Measurements from ENCODE around the gene CACNA1I. TPM values are rescaled to one million over a fixed set of nuclear protein-coding genes. Genes with fewer than 3 reads are reported as not detected.

CACNA1I gene
- polyA plus RNA-seq, 1 of the 3 experiments (the other 2 are of a cell fraction), result not detected

- Histone ChIP-seq H3K27ac (ENCODE audit: low read depth in 2 of 2, low read length in 1 of 2) (no peak overlapping the region), H3F3A (replicated peaks; ENCODE audit: insufficient read depth) (no peaks in the 10 kb centered on the region), H3K4me2 (no peak overlapping the region), H3K9me3 (no peaks in the 10 kb centered on the region), H3K9ac (no peak overlapping the region), H4K20me1 (ENCODE audit: insufficient read depth) (no peaks in the 10 kb centered on the region), H3K36me3 (replicated peaks in 1 of 2; ENCODE audit: control insufficient read depth in 1 of 2, insufficient read depth in 2 of 2, low read length in 1 of 2) (no peaks in the 10 kb centered on the region), H2AFZ (ENCODE audit: low read depth) (no peak overlapping the region), H3K27me3 (ENCODE audit: insufficient read depth) (no peaks in the 10 kb centered on the region), H3K9me2 (no peaks in the 10 kb centered on the region), H3K4me3 (ENCODE audit: low read depth in 2 of 2, low read length in 1 of 2) (no peak overlapping the region), H3K79me2 (ENCODE audit: insufficient read depth) (no peaks in the 10 kb centered on the region), H3K4me1 (ENCODE audit: control insufficient read depth in 1 of 2, insufficient read depth in 2 of 2, low read depth in 1 of 2, low read length in 1 of 2) (peaks cover 0 to 10% of the 10 kb centered on the region in 2 experiments; a peak in 1 of 4 replicates)
- no peak for DNase-seq
- 49% methylated on average over 4 of the region's 14 CpGs for WGBS (ENCODE audit: low lambda C conversion rate)
- POLR2A ChIA-PET, result no interaction called here
- CTCF ChIA-PET, result no interaction called here
- TF ChIP-seq MXI1 (IDR thresholded peaks at IDR 0.05; ENCODE audit: low read depth, low read length), result no peak
- no peak for TF ChIP-seq EP300 (IDR thresholded peaks at IDR 0.05; ENCODE audit: borderline replicate concordance in 1 of 2, low read depth in 1 of 2, low read length in 1 of 2)
- no peak for TF ChIP-seq IRF3 (IDR thresholded peaks at IDR 0.05; ENCODE audit: low read depth, low read length)
- no peak for TF ChIP-seq FOSL2 (IDR thresholded peaks at IDR 0.05; ENCODE audit: borderline replicate concordance, low read depth)
- no peak for TF ChIP-seq SIN3A (IDR thresholded peaks at IDR 0.05; ENCODE audit: borderline replicate concordance, low read depth, low read length)
- no peak for TF ChIP-seq RFX5 (IDR thresholded peaks at IDR 0.05; ENCODE audit: low read length)
- TF ChIP-seq ELF1 (IDR thresholded peaks at IDR 0.05), result no peak
These were observed 123.5 kb downstream of the CACNA1I start for GRCh38 chr22:39693943-39694500.

- 70% methylated on average over 6 of the region's 14 CpGs for WGBS (ENCODE audit: low lambda C conversion rate)
- ChIA-PET POLR2A (no interaction called here), CTCF (no interaction called here)
- H3K4me1 ChIP-seq (ENCODE audit: control insufficient read depth in 1 of 2, insufficient read depth in 2 of 2, low read depth in 1 of 2, low read length in 1 of 2), result peaks cover 0 to 3% of the 10 kb centered on the region in 2 experiments; a peak in 1 of 4 replicates
- no peaks in the 10 kb centered on the region for H3K79me2 ChIP-seq (ENCODE audit: insufficient read depth)
- no peak overlapping the region for H2AFZ ChIP-seq (ENCODE audit: low read depth)
- no peak overlapping the region for H3K9ac ChIP-seq
- no peak overlapping the region for H3K4me2 ChIP-seq
- no peaks in the 10 kb centered on the region for H4K20me1 ChIP-seq (ENCODE audit: insufficient read depth)
- H3F3A ChIP-seq (replicated peaks; ENCODE audit: insufficient read depth), result no peaks in the 10 kb centered on the region
- no peak overlapping the region for H3K4me3 ChIP-seq (ENCODE audit: low read depth in 2 of 2, low read length in 1 of 2)
- no peak overlapping the region for H3K27ac ChIP-seq (ENCODE audit: low read depth in 2 of 2, low read length in 1 of 2)
- H3K36me3 ChIP-seq (replicated peaks in 1 of 2; ENCODE audit: control insufficient read depth in 1 of 2, insufficient read depth in 2 of 2, low read length in 1 of 2), result no peaks in the 10 kb centered on the region
- DNase-seq, result no peak
- TF ChIP-seq USF1 (IDR thresholded peaks at IDR 0.05; ENCODE audit: borderline replicate concordance, low read depth), result no peak
- no peak for TF ChIP-seq YY1 (IDR thresholded peaks at IDR 0.05; ENCODE audit: low read depth)
- TF ChIP-seq CTCF (IDR thresholded peaks at IDR 0.05), result no peak
- no peak for TF ChIP-seq GATA2 (CRISPR knock-in tag; IDR thresholded peaks at IDR 0.05)
- no peak for TF ChIP-seq NFIC (IDR thresholded peaks at IDR 0.05; ENCODE audit: borderline replicate concordance)
- TF ChIP-seq EP300 (IDR thresholded peaks at IDR 0.05; ENCODE audit: borderline replicate concordance in 1 of 2, low read depth in 1 of 2, low read length in 1 of 2), result no peak
- TF ChIP-seq RXRA (IDR thresholded peaks at IDR 0.05; ENCODE audit: borderline replicate concordance, low read depth), result no peak
- TF ChIP-seq SIN3A (IDR thresholded peaks at IDR 0.05; ENCODE audit: borderline replicate concordance, low read depth, low read length), result no peak
- no peak for TF ChIP-seq REST (IDR thresholded peaks at IDR 0.05; ENCODE audit: low read depth, low read length)
- no peak for TF ChIP-seq FOXJ3 (CRISPR knock-in tag; IDR thresholded peaks at IDR 0.05)
- no peak for TF ChIP-seq FOSL2 (IDR thresholded peaks at IDR 0.05; ENCODE audit: borderline replicate concordance, low read depth)
- no peak for TF ChIP-seq SMC3 (IDR thresholded peaks at IDR 0.05; ENCODE audit: low read depth, low read length)
- TF ChIP-seq TAF1 (IDR thresholded peaks at IDR 0.05; ENCODE audit: borderline replicate concordance, low read depth, low read length), result no peak
- TF ChIP-seq MXI1 (IDR thresholded peaks at IDR 0.05; ENCODE audit: low read depth, low read length), result no peak
- TF ChIP-seq TEAD4 (IDR thresholded peaks at IDR 0.05; ENCODE audit: borderline replicate concordance, insufficient read depth), result no peak
- TF ChIP-seq ELF1 (IDR thresholded peaks at IDR 0.05), result no peak
- TF ChIP-seq TCF12 (IDR thresholded peaks at IDR 0.05), result no peak
- no peaks in the 10 kb centered on the region for H3K27me3 ChIP-seq (ENCODE audit: insufficient read depth)
- H3K9me2 ChIP-seq, result no peaks in the 10 kb centered on the region
- no peaks in the 10 kb centered on the region for H3K9me3 ChIP-seq
These were observed 127.4 kb downstream of the CACNA1I start for GRCh38 chr22:39697790-39698430.

All from SK-N-SH (cell line).